Panc1 (cell line): ENCODE measurements around the gene PPT2. TPM values are rescaled to one million over a fixed set of nuclear protein-coding genes. Genes with fewer than 3 reads are reported as not detected.
A peak's percentile ranks its signal among the peaks of the same experiment; 100 is the strongest.

ENCODE experiments used
- ATAC-seq: fragments of 200-7000 bp; cut with Tn5 transposase; 2 replicates; pipeline ENCODE4 v1.9.1; 2020; ENCODE audit warnings: mild to moderate bottlenecking, moderate library complexity
- BruUV-seq: library from RNA; stranded (reverse); fragments of 400-500 nt; replicated peaks from 2 replicates; lab custom pipeline; 2021; lab: Mats Ljungman, UMichigan
- CTCF ChIA-PET: fragments of 300-600 bp; sonication (Branson Sonifier 250); formaldehyde crosslinking; loops from one replicate; lab custom pipeline; 2022; ENCODE audit warnings: antibody characterized with exemption; lab: Charles Lee
- POLR2A ChIA-PET: fragments of 300-600 bp; sonication (Branson Sonifier 250); formaldehyde crosslinking; loops from one replicate; lab custom pipeline; 2022; ENCODE audit warnings: antibody characterized with exemption; lab: Charles Lee
- DNase-seq: peaks from one replicate; pipeline ENCODE4 v3.0.0-alpha.2; 2010; ENCODE audit warnings: low read depth, low spot score
- H3K27ac ChIP-seq: 2 replicates; pipeline ENCODE4 v1.5.1; 2011; ENCODE audit warnings: mild to moderate bottlenecking, low read length, inconsistent platforms
- H3K27me3 ChIP-seq: fragments of 200-500 bp; sonication (Bioruptor generic); 2 replicates; pipeline ENCODE4 v1.6.0; 2014; ENCODE audit warnings: low read length, inconsistent platforms; ENCODE audit not compliant: control insufficient read depth, insufficient read depth
- H3K36me3 ChIP-seq: fragments of 200-500 bp; sonication (Bioruptor generic); 2 replicates; pipeline ENCODE4 v1.5.1; 2014; ENCODE audit warnings: inconsistent platforms, mild to moderate bottlenecking, low read length, moderate library complexity; ENCODE audit not compliant: control insufficient read depth, insufficient read depth
- H3K4me1 ChIP-seq: 2 replicates; pipeline ENCODE4 v1.5.1; 2011; ENCODE audit warnings: inconsistent platforms, mild to moderate bottlenecking, low read length, moderate library complexity; ENCODE audit not compliant: control insufficient read depth, insufficient read depth
- H3K4me3 ChIP-seq, 2 experiments: 2 replicates each; pipeline ENCODE4 v1.5.1; 2011 to 2012; ENCODE audit warnings: low read depth in 2 of 2, low read length in 2 of 2, mild to moderate bottlenecking in 2 of 2, inconsistent platforms in 1 of 2, moderate library complexity in 1 of 2
- H3K9me3 ChIP-seq: fragments of 200-500 bp; sonication (Bioruptor generic); 2 replicates; pipeline ENCODE4 v1.5.1; 2014; ENCODE audit warnings: low read depth, mild to moderate bottlenecking, inconsistent platforms, low read length, moderate library complexity; ENCODE audit not compliant: control insufficient read depth, insufficient read depth
- CTCF ChIP-seq: fragments of 450-650 bp; IDR thresholded peaks from 2 replicates; pipeline ENCODE4 v1.5.1; 2017; ENCODE audit warnings: mild to moderate bottlenecking
- POLR2AphosphoS5 ChIP-seq: IDR thresholded peaks from 2 replicates; pipeline ENCODE4 v1.6.1; 2012; ENCODE audit warnings: mild to moderate bottlenecking, low read depth, low read length, moderate library complexity
- REST ChIP-seq, 2 experiments: IDR thresholded peaks; 2 replicates each; pipeline ENCODE4 v1.6.1; 2011 to 2012; ENCODE audit warnings: low read depth in 2 of 2, control low read depth in 1 of 2, low read length in 1 of 2, mild to moderate bottlenecking in 1 of 2, moderate library complexity in 1 of 2; ENCODE audit not compliant: insufficient read depth in 1 of 2
- SIN3A ChIP-seq: IDR thresholded peaks from 2 replicates; pipeline ENCODE4 v1.6.1; 2012; ENCODE audit warnings: low read depth, mild to moderate bottlenecking, low read length, moderate library complexity, borderline replicate concordance; ENCODE audit not compliant: insufficient read depth
- TCF7L2 ChIP-seq: IDR thresholded peaks from 2 replicates; pipeline ENCODE4 v1.6.1; 2011; ENCODE audit warnings: mild to moderate bottlenecking, low read depth, low read length, inconsistent platforms
- in situ Hi-C: cut with HindIII; loops from 2 replicates; pipeline ENCODE4 v1.10.0; 2016; ENCODE audit warnings: low sequenced_read_pairs, low pct_unique_long_range_greater_than_20kb
- intact Hi-C: fragments of 100-400 bp; cut with micrococcal nuclease; formaldehyde crosslinking; loops from one replicate; pipeline ENCODE4 v1.10.0; 2022; ENCODE audit not compliant: unreplicated experiment
- total RNA-seq: library from RNA; stranded (reverse); gene quantifications from one replicate; pipeline ENCODE4 v1.2.1, GENCODE V29; 2021; ENCODE audit not compliant: unreplicated experiment

Gene PPT2
- total RNA-seq, 1 experiment from 2014 or later: 20.1 TPM

- Histone ChIP-seq H3K36me3 (0 out of 2 replicates have a peak, but pooled peaks cover 3% of the 10 kb centered on the region), H3K4me3 (peak within 1 kb of the TSS; percentile 61 to 64), H3K27ac (peak within 1 kb of the TSS; percentile 98), H3K27me3 (no peaks in the 10 kb centered on the region), H3K4me1 (peaks cover 35% of the 10 kb centered on the region), H3K9me3 (no peaks in the 10 kb centered on the region)
- ChIA-PET CTCF (interaction anchor here (0.6 to 1.4 kb wide), 2 partner anchors 14 to 18 kb away, joined by 3 read pairs; no protein-coding TSS in a partner anchor), POLR2A (interaction anchor here (1.0 to 1.1 kb wide), 2 partner anchors 18 to 88 kb away, joined by 3 to 4 read pairs; no protein-coding TSS in a partner anchor)
- no peak for TF ChIP-seq CTCF
- TF ChIP-seq SIN3A: 0 out of 2 replicates have a peak, but pooled peaks have one; percentile 26
- peak; percentile 99 for TF ChIP-seq TCF7L2
- TF ChIP-seq REST (IDR thresholded peaks at IDR 0.05; ENCODE audit: insufficient read depth in 1 of 2, low read depth in 2 of 2, low read length in 1 of 2): no peak
- no peak for TF ChIP-seq POLR2AphosphoS5
- peak; percentile 89 for ATAC-seq
- no TSS peak for BruUV-seq
- intact Hi-C loops: no loop called here
- in situ Hi-C loops: no loop called here
- DNase-seq: peak; percentile 99
Measured at GRCh38 chr6:32177788-32178546, 24.0 kb downstream of the PPT2 start, which contains the start of gene RNF5. Gene RNF5 (plus strand): TSS chr6:32178405. CDS start chr6:32178512, 107 bp downstream.

GRCh38 chr6:32178547-32179440 is 24.9 kb downstream of the PPT2 start:
- POLR2A ChIA-PET: interaction anchor here (0.7 kb wide), 1 partner anchor 11 kb away, joined by 10 read pairs; the partner anchor contains the start of gene PBX2
- CTCF ChIA-PET: no interaction called here

More at GRCh38 chr6:32178547-32179440, 24.9 kb downstream of the PPT2 start:
- Histone ChIP-seq H3K9me3 (no peaks in the 10 kb centered on the region), H3K4me1 (peaks cover 30% of the 10 kb centered on the region), H3K4me3 (peak overlapping the region; percentile 61 to 64), H3K27me3 (no peaks in the 10 kb centered on the region), H3K36me3 (0 out of 2 replicates have a peak, but pooled peaks cover 3% of the 10 kb centered on the region), H3K27ac (peak overlapping the region; percentile 98)
- intact Hi-C loops (no loop called here), in situ Hi-C loops (no loop called here)
- DNase-seq (no peak), ATAC-seq (no peak)
- 0 out of 2 replicates have a peak, but pooled peaks have one; percentile 12 for TF ChIP-seq SIN3A
- TF ChIP-seq CTCF: no peak
- TSS peak; percentile 90 for BruUV-seq
